ENCODE measurements around the gene PSMD8.
A peak's percentile ranks its signal among the peaks of the same experiment; 100 is the strongest.

DNA sequence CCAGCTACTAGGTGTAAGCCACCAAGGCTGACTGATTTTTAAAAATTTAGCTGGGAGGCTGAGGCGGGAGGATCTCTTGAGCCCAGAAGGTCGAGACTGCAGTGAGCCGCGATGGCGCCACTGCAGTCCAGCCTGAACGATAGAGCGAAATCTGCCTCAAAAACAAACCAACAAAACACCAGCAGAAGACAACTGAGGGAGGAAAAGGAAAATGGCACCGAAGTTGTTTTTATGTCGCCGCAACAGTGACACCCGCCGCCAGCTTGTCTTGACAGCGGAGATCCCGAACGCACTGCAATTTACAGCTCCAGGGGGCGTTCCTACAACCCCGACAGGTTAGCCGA is 28.2 kb downstream of the PSMD8 start:
- TF ChIP-seq, protein P1, sequence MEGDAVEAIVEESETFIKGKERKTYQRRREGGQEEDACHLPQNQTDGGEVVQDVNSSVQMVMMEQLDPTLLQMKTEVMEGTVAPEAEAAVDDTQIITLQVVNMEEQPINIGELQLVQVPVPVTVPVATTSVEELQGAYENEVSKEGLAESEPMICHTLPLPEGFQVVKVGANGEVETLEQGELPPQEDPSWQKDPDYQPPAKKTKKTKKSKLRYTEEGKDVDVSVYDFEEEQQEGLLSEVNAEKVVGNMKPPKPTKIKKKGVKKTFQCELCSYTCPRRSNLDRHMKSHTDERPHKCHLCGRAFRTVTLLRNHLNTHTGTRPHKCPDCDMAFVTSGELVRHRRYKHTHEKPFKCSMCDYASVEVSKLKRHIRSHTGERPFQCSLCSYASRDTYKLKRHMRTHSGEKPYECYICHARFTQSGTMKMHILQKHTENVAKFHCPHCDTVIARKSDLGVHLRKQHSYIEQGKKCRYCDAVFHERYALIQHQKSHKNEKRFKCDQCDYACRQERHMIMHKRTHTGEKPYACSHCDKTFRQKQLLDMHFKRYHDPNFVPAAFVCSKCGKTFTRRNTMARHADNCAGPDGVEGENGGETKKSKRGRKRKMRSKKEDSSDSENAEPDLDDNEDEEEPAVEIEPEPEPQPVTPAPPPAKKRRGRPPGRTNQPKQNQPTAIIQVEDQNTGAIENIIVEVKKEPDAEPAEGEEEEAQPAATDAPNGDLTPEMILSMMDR (IDR thresholded peaks at IDR 0.05 in 4 of 5, conservative IDR thresholded peaks at IDR 0.05 in 1 of 5), result no peak
- peak in 1 of 2 donors; percentile 26 for TF ChIP-seq POLR2A (IDR thresholded peaks at IDR 0.05)
